ENCODE measurements around the gene TMEM174.

- no peak for TF ChIP-seq CTCF (conservative IDR thresholded peaks at IDR 0.05; ENCODE audit: low read length)
- no peak for TF ChIP-seq EZH2phosphoT487 (IDR thresholded peaks at IDR 0.05; ENCODE audit: borderline replicate concordance)
These were observed 19.5 kb upstream of the TMEM174 start for GRCh38 chr5:73153513-73153912.
